Measurements from ENCODE around the gene GMDS. TPM values are rescaled to one million over a fixed set of nuclear protein-coding genes. Genes with fewer than 3 reads are reported as not detected.

GMDS gene
- total RNA-seq, 1 donor from 2014 or later, result 24.2 TPM

GRCh38 chr6:1726341-1726768 lies 519.0 kb downstream of the GMDS start:
- intact Hi-C loops (cut with micrococcal nuclease), result no loop called here

- intact Hi-C loops (cut with micrococcal nuclease), result no loop called here
Observed at GRCh38 chr6:1724616-1725015, 520.8 kb downstream of the GMDS start.

GRCh38 chr6:1724124-1724523 lies 521.3 kb downstream of the GMDS start:
- intact Hi-C loops (cut with micrococcal nuclease), result no loop called here

- intact Hi-C loops (cut with micrococcal nuclease), result no loop called here
Observed at GRCh38 chr6:1722801-1723200, 522.6 kb downstream of the GMDS start.

GRCh38 chr6:1720620-1721322 lies 524.6 kb downstream of the GMDS start:
- intact Hi-C loops (cut with micrococcal nuclease), result no loop called here

- intact Hi-C loops (cut with micrococcal nuclease), result no loop called here
Observed at GRCh38 chr6:1719922-1720321, 525.5 kb downstream of the GMDS start.

- intact Hi-C loops (cut with micrococcal nuclease), result no loop called here
Observed at GRCh38 chr6:1716868-1717267, 528.5 kb downstream of the GMDS start.

GRCh38 chr6:1716396-1716795 lies 529.0 kb downstream of the GMDS start:
- intact Hi-C loops (cut with micrococcal nuclease), result no loop called here

GRCh38 chr6:1715336-1715735 lies 530.1 kb downstream of the GMDS start:
- intact Hi-C loops (cut with micrococcal nuclease), result no loop called here

- intact Hi-C loops (cut with micrococcal nuclease), result no loop called here
Observed at GRCh38 chr6:1714654-1715053, 530.8 kb downstream of the GMDS start.

GRCh38 chr6:1713016-1713600 lies 532.3 kb downstream of the GMDS start:
- intact Hi-C loops (cut with micrococcal nuclease), result no loop called here

- intact Hi-C loops (cut with micrococcal nuclease), result no loop called here
Observed at GRCh38 chr6:1712451-1712850, 533.0 kb downstream of the GMDS start.

GRCh38 chr6:1711136-1711535 lies 534.3 kb downstream of the GMDS start:
- intact Hi-C loops (cut with micrococcal nuclease), result no loop called here

GRCh38 chr6:1709234-1709641 lies 536.2 kb downstream of the GMDS start:
- intact Hi-C loops (cut with micrococcal nuclease), result no loop called here

- intact Hi-C loops (cut with micrococcal nuclease), result no loop called here
Observed at GRCh38 chr6:1708820-1709219, 536.6 kb downstream of the GMDS start.

- intact Hi-C loops (cut with micrococcal nuclease), result no loop called here
Observed at GRCh38 chr6:1708122-1708521, 537.3 kb downstream of the GMDS start.

- intact Hi-C loops (cut with micrococcal nuclease), result no loop called here
Observed at GRCh38 chr6:1705630-1706029, 539.8 kb downstream of the GMDS start.

GRCh38 chr6:1705183-1705582 lies 540.2 kb downstream of the GMDS start:
- intact Hi-C loops (cut with micrococcal nuclease), result no loop called here

GRCh38 chr6:1704711-1705110 lies 540.7 kb downstream of the GMDS start:
- intact Hi-C loops (cut with micrococcal nuclease), result no loop called here

- intact Hi-C loops (cut with micrococcal nuclease), result no loop called here
Observed at GRCh38 chr6:1703923-1704322, 541.5 kb downstream of the GMDS start.

- intact Hi-C loops (cut with micrococcal nuclease), result no loop called here
Observed at GRCh38 chr6:1703091-1703855, 542.1 kb downstream of the GMDS start.

- intact Hi-C loops (cut with micrococcal nuclease), result no loop called here
Observed at GRCh38 chr6:1702580-1703051, 542.8 kb downstream of the GMDS start.
